Amygdala (tissue), 56 donors: ENCODE data around the gene GALNT6.

Experiments used
- DNase-seq, 56 donors: peaks; one replicate each; lab custom pipeline; 2025; lab: John Stamatoyannopoulos, UW

GALNT6 gene

DNA sequence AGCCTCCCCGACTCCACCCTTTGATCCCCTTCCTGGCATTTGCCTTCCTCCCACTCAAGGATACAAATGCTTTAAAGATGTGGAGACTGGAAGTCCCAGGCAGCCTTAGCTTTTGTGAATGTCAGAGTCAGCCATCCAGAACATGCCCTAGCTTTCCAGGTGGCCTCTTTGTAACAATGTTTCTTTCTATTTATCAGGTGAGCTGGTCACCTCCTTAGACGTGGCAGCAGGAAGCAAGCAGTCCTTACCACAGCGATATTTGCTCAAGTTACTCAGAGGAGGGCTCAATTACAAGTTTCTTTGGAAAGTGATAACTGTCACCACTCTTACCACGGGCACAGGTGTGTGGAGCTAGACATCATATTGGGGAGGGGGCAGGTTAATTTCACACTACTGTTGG lies 4.9 kb downstream of the GALNT6 start:
- DNase-seq = no peak

DNA sequence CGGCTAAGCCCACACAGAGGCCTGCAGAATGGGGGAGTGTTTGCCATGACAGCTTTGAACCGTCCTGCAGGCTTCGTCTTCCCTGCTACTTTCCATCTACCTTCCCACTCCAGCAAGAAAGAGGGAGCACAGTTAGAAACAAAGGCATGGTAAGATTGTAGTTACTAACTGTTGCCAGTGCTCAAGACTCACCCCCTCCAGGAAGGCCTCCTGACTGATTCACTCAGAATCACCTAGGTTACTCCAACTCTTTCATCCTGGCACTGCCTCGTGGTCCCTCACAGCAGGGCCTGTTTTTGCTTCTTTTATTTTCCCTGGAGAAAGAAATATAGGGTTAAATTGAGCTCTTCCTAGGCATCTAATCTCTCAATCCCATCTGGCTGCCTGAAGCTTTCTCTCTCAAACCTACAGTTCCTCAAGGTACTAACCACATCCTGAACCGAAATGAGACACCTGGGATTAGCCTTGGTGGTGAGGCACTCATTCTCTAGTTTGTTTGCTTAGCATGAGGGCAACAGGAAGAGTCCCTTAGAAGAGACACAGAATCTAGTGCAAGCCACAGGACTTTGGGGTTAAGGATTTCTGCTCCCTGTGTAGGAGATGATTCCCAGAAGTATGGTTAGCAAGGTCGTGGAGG lies 7.8 kb downstream of the GALNT6 start:
- DNase-seq = no peak

DNA sequence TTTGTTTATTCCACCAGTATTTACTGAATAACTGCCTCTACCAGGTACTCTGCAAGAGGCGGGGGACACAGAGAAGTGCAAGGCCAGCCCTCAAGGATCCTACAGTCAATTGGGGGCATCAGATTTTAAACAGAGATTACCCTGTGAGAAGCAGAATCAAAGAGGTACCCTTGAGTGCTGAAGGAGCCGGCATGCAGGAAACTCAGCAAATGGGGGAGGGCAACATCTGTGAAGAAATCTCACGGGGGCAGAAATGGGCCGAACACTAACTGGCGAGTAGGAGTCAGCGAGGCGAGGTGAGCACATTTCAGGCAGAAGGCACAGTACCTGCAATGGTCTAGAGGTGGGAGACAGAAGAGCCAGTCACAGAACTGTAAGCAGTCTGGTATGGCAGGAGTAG lies 9.0 kb downstream of the GALNT6 start:
- DNase-seq = no peak

- peak in 1 of 56 donors; percentile 25 for DNase-seq
Observed at GRCh38 chr12:51381226-51382079, 9.8 kb downstream of the GALNT6 start.

DNA sequence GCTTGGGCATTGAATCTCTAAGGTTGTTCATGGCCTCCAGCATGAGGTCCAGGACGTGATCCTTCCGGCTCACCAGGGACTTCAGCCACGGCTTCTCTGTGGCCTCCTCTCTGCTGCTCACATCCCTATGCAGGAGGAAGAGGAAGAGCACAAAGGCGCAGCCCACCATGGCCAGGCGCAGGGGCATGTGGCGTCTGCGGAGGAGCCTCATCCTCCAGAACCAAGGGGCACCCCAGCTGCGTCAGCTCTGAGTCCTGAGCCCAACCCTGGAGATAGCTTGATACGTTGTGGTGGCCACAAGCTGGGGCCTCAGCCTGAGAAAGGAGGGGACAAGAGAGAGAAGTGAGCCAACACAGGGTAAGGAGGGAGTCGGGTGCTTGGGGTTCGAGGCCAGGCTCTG lies 11.6 kb downstream of the GALNT6 start:
- no peak for DNase-seq

GRCh38 chr12:51378749-51379148 lies 12.5 kb downstream of the GALNT6 start:
- DNase-seq = no peak

DNA sequence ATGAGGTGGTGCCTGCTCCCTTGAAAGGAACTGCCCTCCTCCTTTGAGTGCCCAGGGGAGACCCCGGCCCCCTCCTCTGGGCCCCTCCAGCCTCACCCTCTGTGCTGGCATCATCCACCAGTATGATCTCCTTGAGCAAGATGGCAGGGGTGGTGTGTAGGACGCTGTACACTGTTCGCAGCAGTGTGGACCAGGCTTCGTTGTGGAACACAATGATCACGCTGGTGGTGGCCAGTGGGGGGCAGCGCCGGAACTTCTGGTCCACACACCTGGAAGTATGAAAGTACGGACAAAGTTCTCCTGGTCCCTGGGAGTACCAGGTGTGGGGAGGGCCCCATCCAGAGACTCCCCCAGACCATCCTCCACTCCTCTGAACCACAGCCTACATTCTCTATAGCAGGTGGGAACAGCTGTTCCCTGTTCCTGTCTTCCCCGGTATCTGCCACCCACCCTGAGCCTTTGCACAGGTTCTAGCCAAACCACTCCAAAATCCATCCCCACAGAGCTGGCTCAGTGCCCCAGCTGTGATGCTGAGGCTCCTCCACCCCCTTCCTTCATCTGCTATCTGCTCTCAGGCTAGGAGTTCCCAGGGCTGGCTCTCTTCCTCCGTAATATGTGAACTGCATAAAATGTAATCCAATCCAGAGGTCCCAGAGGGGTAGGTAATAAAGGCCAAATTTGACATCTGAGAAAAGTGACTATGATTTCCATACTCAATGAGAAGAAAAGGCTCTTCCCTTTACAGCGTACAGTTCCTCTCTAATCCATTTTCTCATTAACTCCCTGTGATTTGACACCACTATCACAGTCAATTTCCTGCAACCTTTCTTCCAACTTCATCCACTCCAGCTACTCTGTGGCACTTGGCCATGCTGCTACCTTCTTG lies 13.9 kb downstream of the GALNT6 start:
- peak in 6 of 56 donors; percentile 4 to 27 (median 16) for DNase-seq

GRCh38 chr12:51374856-51375255 lies 16.4 kb downstream of the GALNT6 start:
- no peak for DNase-seq

GRCh38 chr12:51374361-51374760 lies 16.8 kb downstream of the GALNT6 start:
- DNase-seq = no peak

DNA sequence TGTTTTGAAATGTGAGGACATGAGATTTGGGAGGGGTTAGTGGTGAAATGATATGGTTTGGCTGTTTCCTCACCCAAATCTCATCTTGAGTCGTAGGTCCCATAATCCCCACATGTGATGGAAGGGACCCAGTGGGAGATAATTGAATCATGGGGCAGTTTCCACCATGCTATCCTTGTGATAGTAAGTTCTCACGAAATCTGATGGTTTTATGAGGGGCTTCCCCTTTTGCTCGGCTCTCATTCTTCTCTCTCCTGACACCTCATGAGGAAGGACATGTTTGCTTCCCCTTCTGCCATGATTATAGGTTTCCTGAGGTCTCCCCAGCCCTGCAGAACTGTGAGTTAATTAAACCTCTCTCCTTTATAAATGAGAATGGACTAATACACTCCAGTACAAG lies 18.0 kb downstream of the GALNT6 start:
- DNase-seq = no peak

GRCh38 chr12:51372021-51372420 lies 19.2 kb downstream of the GALNT6 start:
- DNase-seq = no peak

GRCh38 chr12:51371295-51371953 lies 19.8 kb downstream of the GALNT6 start:
- peak in 13 of 56 donors; percentile 15 to 46 (median 21) for DNase-seq

DNA sequence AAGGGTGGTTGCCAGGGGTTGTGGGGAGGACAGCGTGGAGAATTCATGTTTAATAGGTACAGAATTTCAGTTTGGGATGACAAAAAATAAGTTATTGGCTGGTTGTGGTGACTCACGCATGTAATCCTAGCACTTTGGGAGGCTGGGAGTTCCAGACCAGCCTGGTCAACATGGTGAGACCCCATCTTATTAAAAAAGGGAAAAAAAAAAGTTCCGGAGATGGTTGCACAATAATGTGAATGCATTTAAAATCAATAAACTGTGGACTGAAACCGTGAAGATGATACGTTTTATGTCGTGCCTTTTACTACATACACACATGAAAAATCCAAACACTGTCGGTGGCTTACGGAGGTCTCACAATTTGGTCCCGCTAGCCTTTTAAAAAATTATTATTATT lies 20.5 kb downstream of the GALNT6 start:
- DNase-seq = no peak

- no peak for DNase-seq
Observed at GRCh38 chr12:51369581-51369980, 21.6 kb downstream of the GALNT6 start.

GRCh38 chr12:51368640-51369517 lies 22.3 kb downstream of the GALNT6 start:
- peak in 6 of 56 donors; percentile 5 to 34 (median 20) for DNase-seq

DNA sequence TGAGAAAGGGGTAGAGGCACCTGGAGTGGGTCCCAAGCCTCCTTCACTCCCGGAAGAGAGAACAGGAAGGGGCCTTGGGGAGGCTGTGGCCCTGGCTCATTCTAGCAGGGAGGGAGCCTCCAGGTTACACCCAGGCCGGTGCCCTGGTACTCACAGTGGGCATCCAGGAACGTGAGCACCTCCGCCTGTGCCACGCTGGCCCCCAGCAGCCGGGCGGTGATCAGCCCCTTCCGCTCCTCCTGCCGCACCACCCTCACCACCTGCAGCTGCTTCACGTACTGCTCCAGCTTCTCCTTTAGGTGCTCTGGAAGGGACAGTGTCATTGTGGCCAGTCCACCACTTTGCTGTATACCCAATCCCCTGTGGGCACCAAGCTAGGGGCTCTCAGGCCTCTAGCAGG lies 25.9 kb downstream of the GALNT6 start:
- DNase-seq = no peak

- no peak for DNase-seq
Observed at GRCh38 chr12:51364001-51364400, 27.2 kb downstream of the GALNT6 start.

- DNase-seq = no peak
Observed at GRCh38 chr12:51362747-51363342, 28.4 kb downstream of the GALNT6 start.

DNA sequence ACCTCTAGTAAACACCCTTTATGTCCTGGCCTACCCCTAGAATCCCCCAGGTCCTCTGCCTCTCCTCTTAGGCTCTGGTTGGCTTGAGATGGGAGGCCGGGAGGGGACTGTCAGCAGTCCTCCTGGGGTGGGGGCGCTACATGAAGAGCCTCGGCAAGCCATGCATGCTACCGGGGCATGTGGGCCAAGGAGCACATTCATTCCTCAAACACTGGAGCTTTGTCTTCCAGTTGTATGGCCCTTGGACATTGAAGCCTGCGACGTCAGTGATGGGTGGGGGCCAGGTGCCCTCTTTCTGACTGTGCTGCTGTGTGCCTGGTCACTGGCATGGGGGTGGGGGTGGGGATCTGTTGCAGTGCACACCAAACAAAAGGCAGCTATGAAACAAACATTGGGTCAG lies 28.9 kb downstream of the GALNT6 start:
- DNase-seq = peak in 52 of 56 donors; percentile 13 to 95 (median 76)
